HG03469 (cell line): ENCODE results near the gene KANTR.

ENCODE experiments used
- ATAC-seq: cut with Tn5 transposase; IDR thresholded peaks from one replicate; pipeline ENCODE4 v1.9.1; 2021; ENCODE audit warnings: mild to moderate bottlenecking, moderate library complexity, moderate number of reproducible peaks; ENCODE audit not compliant: unreplicated experiment

The KANTR gene

GRCh38 chrX:53080628-53081580, 13.0 kb upstream of the KANTR start:
- ATAC-seq, result no peak

GRCh38 chrX:53081925-53082772, 11.8 kb upstream of the KANTR start, which contains the start of gene TSPYL2:
TSPYL2 (plus strand) TSS chrX:53082367; CDS start chrX:53082499, 132 bp downstream.
- peak; percentile 90 for ATAC-seq

- no peak for ATAC-seq
Observed at GRCh38 chrX:53082773-53083616, 10.9 kb upstream of the KANTR start.

- no peak for ATAC-seq
Observed at GRCh38 chrX:53084043-53084570, 9.8 kb upstream of the KANTR start.

- no peak for ATAC-seq
Observed at GRCh38 chrX:53084863-53085262, 9.1 kb upstream of the KANTR start.

- ATAC-seq, result no peak
Observed at GRCh38 chrX:53085661-53086229, 8.2 kb upstream of the KANTR start.

GRCh38 chrX:53086464-53086863, 7.5 kb upstream of the KANTR start:
- ATAC-seq, result no peak

- no peak for ATAC-seq
Observed at GRCh38 chrX:53087388-53087831, 6.5 kb upstream of the KANTR start.

GRCh38 chrX:53088136-53088974, 5.6 kb upstream of the KANTR start:
- no peak for ATAC-seq

- no peak for ATAC-seq
Observed at GRCh38 chrX:53089224-53089842, 4.6 kb upstream of the KANTR start.

- ATAC-seq, result no peak
Observed at GRCh38 chrX:53089925-53090324, 4.0 kb upstream of the KANTR start.

- ATAC-seq, result no peak
Observed at GRCh38 chrX:53091354-53091753, 2.6 kb upstream of the KANTR start.

GRCh38 chrX:53093177-53093655, 726 bp upstream of the KANTR start:
- ATAC-seq, result no peak

GRCh38 chrX:53094582-53094905, 602 bp downstream of the KANTR start:
- no peak for ATAC-seq

- no peak for ATAC-seq
Observed at GRCh38 chrX:53095796-53096195, 1.9 kb downstream of the KANTR start.

GRCh38 chrX:53114864-53115549, 21.1 kb downstream of the KANTR start:
- no peak for ATAC-seq

GRCh38 chrX:53115550-53115874, 21.6 kb downstream of the KANTR start:
- no peak for ATAC-seq

- ATAC-seq, result no peak
Observed at GRCh38 chrX:53116101-53116500, 22.2 kb downstream of the KANTR start.
